A673 (cell line): ENCODE data around the gene ST6GALNAC3. TPM values are rescaled to one million over a fixed set of nuclear protein-coding genes. Genes with fewer than 3 reads are reported as not detected.

Experiments used
- BruUV-seq: library from RNA; stranded (reverse); fragments of 400-500 nt; replicated peaks from 2 replicates; lab custom pipeline; 2021; lab: Mats Ljungman, UMichigan
- CTCF ChIA-PET: fragments of 300-600 bp; sonication (Branson Sonifier 250); formaldehyde crosslinking; loops from one replicate; lab custom pipeline; 2022; ENCODE audit warnings: antibody characterized with exemption; lab: Charles Lee
- POLR2A ChIA-PET: fragments of 300-600 bp; sonication (Branson Sonifier 250); formaldehyde crosslinking; loops from one replicate; lab custom pipeline; 2022; ENCODE audit warnings: antibody characterized with exemption; ENCODE audit not compliant: low non-redundant PET; lab: Charles Lee
- DNase-seq: peaks from one replicate; pipeline ENCODE4 v3.0.0-alpha.2; 2015; ENCODE audit warnings: low spot score
- H3K27ac ChIP-seq: fragments of 200-600 bp; sonication (generic); 2 replicates; pipeline ENCODE4 v1.5.1; 2016; ENCODE audit warnings: mixed run types, low read depth, mild to moderate bottlenecking, mixed read lengths, antibody characterized with exemption, low read length; ENCODE audit not compliant: poor library complexity, severe bottlenecking
- H3K27me3 ChIP-seq: fragments of 200-600 bp; sonication (generic); replicated peaks from 2 replicates; pipeline ENCODE4 v1.6.1; 2017; ENCODE audit warnings: mixed run types, low read depth, mild to moderate bottlenecking, mixed read lengths, antibody characterized with exemption, low read length; ENCODE audit not compliant: insufficient read depth, poor library complexity
- H3K36me3 ChIP-seq: fragments of 200-600 bp; sonication (generic); 2 replicates; pipeline ENCODE4 v1.6.1; 2016; ENCODE audit warnings: mixed run types, mild to moderate bottlenecking, mixed read lengths, antibody characterized with exemption, low read length; ENCODE audit not compliant: insufficient read depth, poor library complexity, severe bottlenecking
- H3K4me1 ChIP-seq: fragments of 200-600 bp; sonication (generic); 2 replicates; pipeline ENCODE4 v1.6.1; 2017; ENCODE audit warnings: mixed run types, mild to moderate bottlenecking, mixed read lengths, antibody characterized with exemption, low read length; ENCODE audit not compliant: insufficient read depth, poor library complexity, severe bottlenecking
- H3K4me3 ChIP-seq: fragments of 200-600 bp; sonication (generic); 2 replicates; pipeline ENCODE4 v1.5.1; 2016; ENCODE audit warnings: low read depth, mixed run types, mild to moderate bottlenecking, mixed read lengths, low read length; ENCODE audit not compliant: poor library complexity, severe bottlenecking
- H3K9me3 ChIP-seq: fragments of 200-600 bp; sonication (generic); 2 replicates; pipeline ENCODE4 v1.6.1; 2016; ENCODE audit warnings: mixed run types, low read depth, mild to moderate bottlenecking, mixed read lengths, antibody characterized with exemption, low read length; ENCODE audit not compliant: poor library complexity, severe bottlenecking
- EZH2 ChIP-seq: fragments of 200-600 bp; sonication (generic); IDR thresholded peaks from 2 replicates; pipeline ENCODE4 v1.6.1; 2017; ENCODE audit warnings: borderline replicate concordance, low read depth, mild to moderate bottlenecking, mixed read lengths, antibody characterized with exemption, low read length; ENCODE audit not compliant: poor library complexity, severe bottlenecking
- intact Hi-C: fragments of 100-400 bp; cut with micrococcal nuclease; formaldehyde crosslinking; loops from one replicate; pipeline ENCODE4 v1.10.0; 2022; ENCODE audit not compliant: unreplicated experiment
- total RNA-seq: library from RNA; stranded (reverse); gene quantifications from 2 replicates; pipeline ENCODE4 v1.2.3, GENCODE V29; 2021
- TF ChIP-seq, protein P1 (sequence below): fragments of 300-800, 200-600 bp; sonication (generic); conservative IDR thresholded peaks from 2 replicates; pipeline ENCODE4 v1.5.1; 2017; ENCODE audit warnings: low read depth, mild to moderate bottlenecking, antibody characterized with exemption, low read length, moderate library complexity, mixed read lengths

The ST6GALNAC3 gene
- total RNA-seq, 1 experiment from 2014 or later: 1.2 TPM

DNA sequence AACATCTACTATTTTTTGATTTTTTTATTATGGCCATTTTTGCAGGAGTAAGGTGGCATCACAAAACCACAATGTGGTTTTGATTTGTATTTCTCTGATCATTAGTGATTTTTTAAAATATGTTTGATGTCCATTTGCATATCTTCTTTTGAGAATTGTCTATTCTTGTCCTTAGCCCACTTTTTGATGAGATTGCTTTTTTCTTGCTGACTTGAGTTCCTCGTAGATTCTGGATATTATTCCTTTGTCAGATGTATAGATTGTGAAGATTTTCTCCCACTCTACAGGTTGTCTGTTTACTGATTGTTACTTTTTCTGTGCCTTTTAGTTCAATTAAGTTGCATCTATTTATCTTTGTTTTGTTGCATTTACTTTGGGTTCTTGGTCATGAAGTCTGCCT lies 375.7 kb downstream of the ST6GALNAC3 start:
- no peaks in the 10 kb centered on the region for H3K4me1 ChIP-seq
- POLR2A ChIA-PET: no interaction called here
- no TSS peak for BruUV-seq

DNA sequence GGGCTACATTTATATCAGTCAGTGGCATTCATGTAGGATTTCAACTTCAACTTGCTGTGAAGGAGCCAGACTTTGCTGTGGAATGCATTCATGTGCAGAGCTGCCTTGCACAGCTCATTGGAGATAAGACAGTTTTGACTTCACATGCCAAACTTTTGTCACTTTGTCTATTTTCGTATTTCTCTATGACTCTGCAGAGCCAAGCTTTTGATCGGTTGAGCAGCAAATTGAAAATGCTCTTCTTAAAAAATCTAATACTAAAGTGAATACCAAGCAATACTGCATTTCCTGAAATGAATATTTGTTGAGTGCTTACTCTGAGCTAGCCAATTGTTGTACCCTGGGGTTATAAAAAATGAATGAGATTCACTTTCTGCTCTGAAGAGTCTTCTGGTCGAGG lies 388.7 kb downstream of the ST6GALNAC3 start:
- DNase-seq: no peak
- H3K4me1 ChIP-seq: no peaks in the 10 kb centered on the region
- no peak for TF ChIP-seq EZH2
- TF ChIP-seq, protein P1, sequence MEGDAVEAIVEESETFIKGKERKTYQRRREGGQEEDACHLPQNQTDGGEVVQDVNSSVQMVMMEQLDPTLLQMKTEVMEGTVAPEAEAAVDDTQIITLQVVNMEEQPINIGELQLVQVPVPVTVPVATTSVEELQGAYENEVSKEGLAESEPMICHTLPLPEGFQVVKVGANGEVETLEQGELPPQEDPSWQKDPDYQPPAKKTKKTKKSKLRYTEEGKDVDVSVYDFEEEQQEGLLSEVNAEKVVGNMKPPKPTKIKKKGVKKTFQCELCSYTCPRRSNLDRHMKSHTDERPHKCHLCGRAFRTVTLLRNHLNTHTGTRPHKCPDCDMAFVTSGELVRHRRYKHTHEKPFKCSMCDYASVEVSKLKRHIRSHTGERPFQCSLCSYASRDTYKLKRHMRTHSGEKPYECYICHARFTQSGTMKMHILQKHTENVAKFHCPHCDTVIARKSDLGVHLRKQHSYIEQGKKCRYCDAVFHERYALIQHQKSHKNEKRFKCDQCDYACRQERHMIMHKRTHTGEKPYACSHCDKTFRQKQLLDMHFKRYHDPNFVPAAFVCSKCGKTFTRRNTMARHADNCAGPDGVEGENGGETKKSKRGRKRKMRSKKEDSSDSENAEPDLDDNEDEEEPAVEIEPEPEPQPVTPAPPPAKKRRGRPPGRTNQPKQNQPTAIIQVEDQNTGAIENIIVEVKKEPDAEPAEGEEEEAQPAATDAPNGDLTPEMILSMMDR: no peak
- BruUV-seq: no TSS peak
- intact Hi-C loops: no loop called here
- ChIA-PET POLR2A (no interaction called here), CTCF (no interaction called here)
- H3K27ac ChIP-seq: no peak overlapping the region
- H3K36me3 ChIP-seq: no peaks in the 10 kb centered on the region
- no peaks in the 10 kb centered on the region for H3K9me3 ChIP-seq
- no peak overlapping the region for H3K4me3 ChIP-seq
- no peaks in the 10 kb centered on the region for H3K27me3 ChIP-seq

More for the DNA sequence above, 375.7 kb downstream of the ST6GALNAC3 start:
- H3K36me3 ChIP-seq: no peaks in the 10 kb centered on the region
- TF ChIP-seq, protein P1: no peak
- no peak for TF ChIP-seq EZH2
- no peaks in the 10 kb centered on the region for H3K9me3 ChIP-seq
- no peak for DNase-seq
- no peaks in the 10 kb centered on the region for H3K27me3 ChIP-seq
- H3K4me3 ChIP-seq: no peak overlapping the region
- CTCF ChIA-PET: no interaction called here
- no peak overlapping the region for H3K27ac ChIP-seq
- intact Hi-C loops: no loop called here

DNA sequence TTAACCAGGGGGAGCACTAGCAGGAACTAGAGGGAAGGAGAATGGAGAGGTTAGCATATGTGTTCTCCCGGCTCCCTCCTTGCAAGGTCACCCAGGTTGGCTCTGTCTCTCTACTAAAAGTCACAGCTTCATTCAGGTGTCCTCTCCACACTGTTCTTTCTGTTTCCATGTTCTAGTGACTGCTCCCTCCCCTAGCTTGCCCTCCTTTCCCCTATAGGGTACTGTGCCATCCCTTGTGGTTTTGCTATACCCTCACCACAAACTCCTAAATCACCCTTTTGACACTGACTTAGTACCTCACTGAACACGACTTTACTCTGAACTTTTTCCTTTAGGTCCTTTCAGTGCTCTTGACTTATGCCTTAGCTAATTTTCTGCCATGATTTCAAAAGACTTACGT lies 389.3 kb downstream of the ST6GALNAC3 start:
- no peak for TF ChIP-seq EZH2
- TF ChIP-seq, protein P1: no peak
- H3K4me1 ChIP-seq: no peaks in the 10 kb centered on the region
- intact Hi-C loops: no loop called here
- no peak overlapping the region for H3K27ac ChIP-seq
- no peaks in the 10 kb centered on the region for H3K9me3 ChIP-seq
- BruUV-seq: no TSS peak
- DNase-seq: no peak
- ChIA-PET CTCF (no interaction called here), POLR2A (no interaction called here)
- H3K36me3 ChIP-seq: no peaks in the 10 kb centered on the region
- no peaks in the 10 kb centered on the region for H3K27me3 ChIP-seq
- H3K4me3 ChIP-seq: no peak overlapping the region
